HG03460 (cell line): ENCODE data around the gene CROCC2.

Experiments used
- ATAC-seq: cut with Tn5 transposase; IDR thresholded peaks from one replicate; pipeline ENCODE4 v1.9.1; 2021; ENCODE audit not compliant: unreplicated experiment

CROCC2 gene

DNA sequence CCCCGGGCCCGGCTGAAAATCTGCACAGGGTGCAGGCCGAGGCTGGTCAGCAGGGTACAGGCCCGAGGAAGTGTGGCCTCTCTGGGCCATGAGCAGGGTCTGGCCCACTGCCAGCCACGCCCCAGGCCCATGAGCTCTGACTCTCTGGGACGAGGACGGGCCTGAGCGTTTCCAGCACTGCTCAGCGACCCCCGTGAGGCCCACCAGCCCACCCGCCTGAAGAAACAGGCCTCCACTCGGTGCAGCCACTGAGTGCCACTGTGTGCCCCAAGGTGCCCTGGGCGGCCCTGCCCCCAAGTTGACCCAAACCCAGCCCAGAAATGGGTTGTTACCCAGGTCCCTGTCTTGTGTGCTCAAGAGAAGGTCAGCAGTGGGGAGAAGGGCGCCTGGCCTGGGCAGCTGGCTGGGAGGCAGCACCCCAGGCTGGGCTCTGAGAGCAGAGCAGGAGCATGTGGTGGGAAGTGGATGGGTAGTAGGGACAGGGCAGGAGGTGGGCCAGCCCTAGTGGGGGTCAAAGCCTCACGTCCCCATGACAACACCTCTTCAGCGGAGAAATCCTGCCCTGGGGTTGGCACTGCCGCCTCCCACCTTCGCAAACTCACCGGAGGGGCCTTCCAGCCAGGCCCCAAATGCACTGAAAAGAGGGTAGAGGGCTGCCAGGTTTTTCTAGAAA lies 90.2 kb downstream of the CROCC2 start:
- ATAC-seq = no peak

DNA sequence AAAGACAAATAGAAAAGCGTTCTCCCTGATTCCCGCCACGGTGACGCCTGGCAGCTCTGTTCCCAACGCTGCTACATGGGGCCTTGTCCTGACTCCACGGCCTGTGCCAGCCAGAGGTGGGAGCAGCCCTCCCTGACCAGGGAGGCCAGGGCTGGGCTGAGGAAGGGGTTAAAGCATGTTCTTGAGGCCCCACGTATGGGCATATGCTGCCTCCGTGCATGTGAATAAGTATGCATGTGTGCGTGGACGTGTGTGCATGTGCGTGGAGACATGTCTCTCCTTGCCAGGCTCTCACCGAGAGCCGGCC lies 90.7 kb downstream of the CROCC2 start:
- no peak for ATAC-seq

DNA sequence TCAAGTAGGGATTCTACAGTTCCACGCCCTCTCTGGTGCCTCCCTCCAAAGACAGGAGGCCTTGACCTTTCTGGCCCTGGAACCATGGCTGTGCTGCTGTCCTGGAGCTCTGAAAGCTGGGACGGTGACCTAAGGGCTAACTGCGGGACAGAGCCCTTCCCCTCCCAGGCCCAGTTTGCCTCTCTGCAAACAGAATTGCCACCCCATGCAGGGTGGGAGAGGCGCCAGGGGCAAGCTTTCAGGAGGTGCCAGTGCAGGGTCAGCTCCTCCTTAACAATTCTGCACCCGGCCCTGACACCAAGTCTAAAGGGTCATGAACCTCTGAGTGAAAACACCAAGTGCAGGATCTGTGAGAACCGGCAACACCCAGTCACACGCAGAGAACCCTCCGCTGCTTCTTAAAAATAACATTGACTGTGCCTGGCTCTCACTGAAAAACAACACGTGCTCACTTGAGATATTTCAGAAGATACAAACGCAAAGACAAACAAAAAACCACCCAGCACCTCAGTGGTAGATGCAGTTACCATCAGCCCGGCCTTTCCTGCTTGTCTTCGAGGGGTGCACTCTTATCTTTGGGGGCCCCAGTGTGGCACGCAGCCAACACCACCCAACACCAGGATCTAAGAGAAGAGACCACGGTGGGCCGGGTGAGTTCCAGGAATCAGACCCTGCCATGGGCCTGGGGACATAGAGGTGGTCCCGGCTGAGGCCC lies 91.2 kb downstream of the CROCC2 start:
- no peak for ATAC-seq

DNA sequence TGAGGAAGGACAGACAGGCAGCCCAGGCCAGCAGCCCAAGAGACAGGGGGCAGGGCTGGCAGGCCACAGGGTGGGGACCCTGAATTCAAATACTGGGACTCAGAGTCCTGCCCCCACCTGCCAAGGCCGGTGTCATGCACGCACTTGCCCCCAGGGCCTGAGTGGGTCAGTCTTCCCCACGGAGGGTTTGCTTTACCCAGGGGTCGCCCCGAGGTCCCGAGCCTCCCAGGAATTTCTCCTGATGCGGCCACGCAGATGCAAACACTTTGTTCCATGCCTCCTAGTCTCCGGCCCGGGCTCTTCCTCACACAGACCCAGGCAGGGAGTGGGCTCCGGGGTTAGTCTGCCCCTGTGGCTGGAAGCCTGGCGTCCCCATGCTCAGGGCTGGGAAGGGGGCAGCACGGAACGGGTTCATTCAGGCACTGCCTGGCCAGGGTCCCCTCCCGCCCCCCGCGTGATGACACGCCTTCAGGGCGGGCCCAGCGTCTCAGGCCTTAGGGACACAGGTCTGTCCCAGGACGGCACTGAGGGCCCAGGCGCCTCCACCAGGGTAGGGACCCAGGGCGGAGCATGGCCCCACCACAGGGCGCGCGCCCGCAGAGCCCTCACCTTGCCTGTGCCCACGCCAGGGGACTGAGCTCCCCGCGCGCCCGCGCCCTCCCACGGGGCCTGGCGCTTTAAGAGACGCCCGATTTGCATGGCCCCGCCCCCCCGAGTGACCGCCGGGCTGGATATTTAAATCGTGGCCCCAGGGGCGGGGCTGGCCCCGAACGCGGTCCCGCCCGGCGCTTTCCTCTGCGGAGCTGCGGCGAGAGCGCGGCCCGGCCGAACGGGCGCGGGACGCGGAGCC lies 91.9 kb downstream of the CROCC2 start, which contains the start of gene SNED1:
Gene SNED1 (plus strand): TSS at position 763 of the 850 bp plus-strand sequence. CDS start 220 bp downstream, outside the sequence.
- no peak for ATAC-seq

DNA sequence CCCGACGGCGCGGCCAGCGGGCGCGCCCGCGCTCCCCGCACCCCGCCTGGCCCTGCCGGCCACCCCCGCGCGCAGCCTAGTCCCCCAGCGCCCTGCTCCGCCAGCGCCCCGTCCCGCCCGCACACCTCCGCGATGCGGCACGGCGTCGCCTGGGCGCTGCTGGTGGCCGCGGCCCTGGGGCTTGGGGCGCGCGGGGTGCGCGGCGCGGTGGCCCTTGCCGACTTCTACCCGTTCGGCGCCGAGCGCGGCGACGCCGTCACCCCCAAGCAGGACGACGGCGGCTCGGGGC lies 92.5 kb downstream of the CROCC2 start:
- no peak for ATAC-seq

DNA sequence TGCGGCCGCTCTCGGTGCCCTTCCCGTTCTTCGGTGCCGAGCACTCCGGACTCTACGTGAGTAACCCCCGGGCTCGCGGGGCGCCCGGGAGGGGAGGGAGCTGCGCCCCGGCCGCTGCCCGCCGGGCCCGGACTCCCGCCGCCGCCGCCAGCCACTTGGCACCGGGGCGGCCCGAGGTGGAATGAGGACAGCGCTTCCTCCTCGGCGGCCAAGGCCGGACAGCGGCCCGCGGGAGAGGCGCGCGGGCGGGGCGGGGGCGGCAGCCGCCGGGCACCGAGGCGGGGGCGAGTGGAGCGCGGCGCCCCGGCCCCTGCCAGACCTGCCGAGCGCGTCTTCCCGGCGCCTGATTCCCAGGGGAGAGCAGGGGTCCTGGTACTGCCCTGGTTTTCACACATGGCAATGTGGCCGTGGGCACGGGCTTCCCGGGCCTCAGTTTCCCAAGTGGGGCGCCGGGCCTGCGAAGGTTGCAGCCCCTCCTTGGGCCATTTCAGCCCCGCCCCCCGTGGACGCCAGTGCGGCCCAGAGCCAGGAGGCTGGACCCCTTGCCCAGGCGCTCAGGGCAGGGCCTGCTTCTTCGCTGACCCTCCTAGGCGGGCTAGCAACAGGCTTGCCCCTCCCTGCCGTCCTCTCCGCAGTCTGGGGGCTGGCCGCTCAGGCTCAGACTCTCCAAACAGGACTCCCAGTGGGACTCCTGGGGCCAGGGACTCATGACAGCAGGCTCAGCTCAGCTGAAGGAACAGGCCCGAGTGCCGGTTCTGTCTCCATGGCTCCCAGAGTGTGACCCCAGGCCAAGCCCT lies 93.1 kb downstream of the CROCC2 start:
- ATAC-seq = no peak

DNA sequence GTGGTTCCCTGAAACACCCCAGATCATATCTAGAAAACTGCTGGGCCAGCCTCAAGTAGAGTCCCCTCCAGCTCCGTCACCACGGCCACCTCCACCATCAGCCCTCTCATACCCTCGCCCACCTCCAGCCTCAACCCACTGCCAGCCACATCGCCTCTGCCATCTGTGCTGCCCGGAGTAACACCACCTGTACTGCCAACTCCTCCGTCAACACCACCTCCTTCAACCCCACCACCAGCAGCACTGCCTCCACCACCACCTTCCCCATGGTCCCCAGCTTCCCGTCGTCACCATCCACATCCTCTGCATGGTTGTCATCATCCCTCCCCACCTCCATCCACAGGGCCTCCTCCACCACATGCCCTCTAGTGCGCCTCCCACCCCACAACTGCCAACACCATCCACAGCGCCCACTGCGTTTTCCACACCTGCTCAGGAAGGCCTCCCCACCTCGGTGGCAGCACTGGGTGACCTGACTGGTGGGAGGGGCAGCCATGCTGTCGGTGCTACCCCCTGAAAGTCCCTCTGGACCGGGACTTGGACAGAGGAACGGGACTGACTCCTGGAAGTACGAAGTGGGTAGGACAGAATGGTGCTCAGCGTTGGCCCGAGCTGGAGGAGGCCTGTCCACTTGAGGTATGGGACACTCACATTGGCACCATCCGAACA lies 93.9 kb downstream of the CROCC2 start:
- no peak for ATAC-seq

DNA sequence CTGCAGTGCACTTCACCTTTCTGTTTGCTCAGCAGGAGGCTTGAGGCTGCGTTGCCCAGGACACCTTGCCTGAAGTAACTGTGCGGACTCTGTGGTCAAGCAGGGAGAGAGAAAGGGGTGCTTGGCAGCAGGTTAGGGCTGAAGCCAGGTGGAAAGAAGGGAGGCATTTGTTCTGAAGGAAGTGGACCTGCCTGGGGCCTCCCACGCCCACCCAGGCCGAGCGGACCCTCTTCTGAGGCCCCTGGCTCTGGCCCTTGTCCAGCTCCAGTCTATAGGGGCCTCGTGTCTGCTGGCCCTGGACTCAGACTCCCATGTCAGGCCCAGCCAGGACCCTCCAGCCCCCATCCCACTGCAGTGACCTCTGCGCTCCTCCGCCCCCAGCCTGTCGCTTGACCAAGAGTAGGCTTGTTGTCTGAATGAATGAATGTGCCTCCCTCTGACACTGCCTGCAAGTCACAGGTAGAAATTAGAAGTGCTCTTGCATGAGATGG lies 94.7 kb downstream of the CROCC2 start:
- no peak for ATAC-seq

DNA sequence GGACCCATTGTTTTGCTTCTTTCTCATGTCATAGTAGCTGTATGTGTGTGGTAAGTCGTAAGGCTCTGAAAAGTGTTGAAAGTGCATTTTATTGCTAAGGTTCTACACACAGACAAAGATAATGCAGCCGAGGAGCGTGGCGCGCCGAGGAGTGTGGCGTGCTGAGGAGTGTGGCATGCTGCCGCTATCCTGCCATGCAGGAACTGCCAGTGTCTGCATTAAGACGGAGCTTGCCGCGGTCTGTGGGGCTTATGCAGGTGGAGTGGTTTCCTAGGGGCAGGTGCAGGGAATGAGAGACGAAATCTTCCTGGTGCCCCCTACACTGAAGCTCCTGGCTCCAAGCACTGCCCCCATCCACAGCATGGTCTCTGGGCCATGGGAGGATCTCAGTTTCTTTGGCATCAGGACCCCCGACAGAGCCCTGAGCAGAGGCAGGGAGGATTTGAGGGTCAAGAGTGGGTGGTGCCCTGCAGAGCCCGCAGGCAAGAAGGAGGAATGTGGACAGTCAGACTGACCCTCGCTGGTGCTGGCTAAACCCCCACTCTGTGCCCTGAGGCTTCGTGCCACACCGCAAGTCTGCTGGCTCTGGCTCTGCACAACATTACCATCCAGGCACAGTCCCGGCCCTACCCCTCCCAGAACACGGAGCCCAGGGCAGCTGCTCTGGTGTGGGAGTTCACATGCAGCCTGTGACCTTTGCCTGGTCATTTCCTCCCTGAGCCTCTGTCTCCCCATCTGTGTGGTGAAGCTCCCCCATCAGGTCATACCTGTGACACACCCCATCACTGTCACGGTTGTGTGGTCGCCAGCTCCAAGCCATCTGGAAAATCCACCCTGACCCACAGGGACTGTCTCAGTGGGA lies 95.5 kb downstream of the CROCC2 start:
- no peak for ATAC-seq

DNA sequence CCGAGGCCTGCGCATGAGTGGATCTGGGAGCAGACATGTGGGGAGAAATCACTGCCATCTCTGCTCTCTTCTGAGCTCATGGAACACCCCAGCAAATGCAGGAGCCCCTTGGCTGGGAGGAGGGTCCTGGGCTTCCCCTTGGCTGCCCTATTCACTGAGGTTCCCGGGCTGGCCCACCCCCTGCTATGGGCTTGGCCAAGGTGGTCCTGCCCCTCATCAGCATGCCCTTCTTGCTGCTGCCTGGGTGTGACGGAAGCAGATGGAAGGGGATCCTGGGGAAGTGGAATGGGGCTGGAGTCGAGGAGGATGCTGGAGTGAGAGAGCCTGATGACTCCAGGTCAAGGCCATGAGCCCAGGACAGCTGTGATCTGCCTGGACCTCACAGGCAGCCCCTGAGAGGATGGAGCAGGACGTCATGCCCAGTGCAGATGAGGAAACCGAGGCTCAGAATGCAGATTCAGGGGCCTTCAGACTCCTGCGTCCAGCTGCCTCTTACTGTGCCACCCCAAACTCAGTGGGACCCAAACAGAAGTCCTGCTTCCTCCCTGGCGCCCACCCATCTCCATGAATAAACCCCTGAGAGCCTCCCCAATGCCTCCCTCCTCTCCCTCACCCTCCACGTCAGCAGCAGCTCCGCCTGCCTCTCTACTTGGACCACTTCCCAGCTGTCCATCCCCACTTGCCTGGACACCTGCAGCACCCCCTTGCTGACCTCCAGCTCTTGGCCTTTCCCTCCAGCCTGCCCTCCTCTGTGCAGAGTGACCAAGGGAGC lies 96.3 kb downstream of the CROCC2 start:
- no peak for ATAC-seq

DNA sequence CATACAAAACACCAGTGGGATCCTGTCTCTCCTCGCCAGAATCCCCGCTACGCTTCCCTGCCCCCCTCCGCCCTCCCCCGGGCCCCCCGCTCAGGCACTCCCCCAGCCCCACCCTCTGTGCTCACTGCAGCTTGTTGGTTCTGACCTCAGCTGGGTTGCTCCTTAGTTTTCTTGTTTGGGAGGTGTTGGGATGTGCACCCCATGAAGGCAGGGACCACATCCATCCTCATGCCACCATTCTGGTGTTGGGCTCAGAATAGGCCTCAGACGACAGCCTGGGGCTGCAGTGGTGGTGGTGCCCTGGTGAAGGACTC lies 96.9 kb downstream of the CROCC2 start:
- no peak for ATAC-seq

DNA sequence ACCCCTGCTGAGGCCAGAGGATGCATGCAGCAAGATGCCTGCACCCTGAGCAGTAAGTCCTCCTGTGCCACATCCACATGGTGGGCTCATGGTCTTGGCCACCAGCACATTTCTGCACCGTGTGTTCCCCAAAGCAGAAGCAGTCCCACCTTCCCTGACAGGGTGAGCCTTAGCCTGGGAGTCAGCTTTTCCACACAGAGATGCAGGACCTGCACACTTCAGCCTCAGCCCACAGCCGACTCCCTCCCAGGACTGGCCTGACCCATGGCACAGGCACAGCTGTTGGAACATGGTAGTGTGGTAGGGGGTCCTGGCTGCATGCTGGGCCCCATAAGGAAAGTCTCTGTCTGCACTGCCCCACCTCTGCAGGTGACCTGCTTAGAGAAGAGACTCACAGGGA lies 97.2 kb downstream of the CROCC2 start:
- ATAC-seq = no peak

DNA sequence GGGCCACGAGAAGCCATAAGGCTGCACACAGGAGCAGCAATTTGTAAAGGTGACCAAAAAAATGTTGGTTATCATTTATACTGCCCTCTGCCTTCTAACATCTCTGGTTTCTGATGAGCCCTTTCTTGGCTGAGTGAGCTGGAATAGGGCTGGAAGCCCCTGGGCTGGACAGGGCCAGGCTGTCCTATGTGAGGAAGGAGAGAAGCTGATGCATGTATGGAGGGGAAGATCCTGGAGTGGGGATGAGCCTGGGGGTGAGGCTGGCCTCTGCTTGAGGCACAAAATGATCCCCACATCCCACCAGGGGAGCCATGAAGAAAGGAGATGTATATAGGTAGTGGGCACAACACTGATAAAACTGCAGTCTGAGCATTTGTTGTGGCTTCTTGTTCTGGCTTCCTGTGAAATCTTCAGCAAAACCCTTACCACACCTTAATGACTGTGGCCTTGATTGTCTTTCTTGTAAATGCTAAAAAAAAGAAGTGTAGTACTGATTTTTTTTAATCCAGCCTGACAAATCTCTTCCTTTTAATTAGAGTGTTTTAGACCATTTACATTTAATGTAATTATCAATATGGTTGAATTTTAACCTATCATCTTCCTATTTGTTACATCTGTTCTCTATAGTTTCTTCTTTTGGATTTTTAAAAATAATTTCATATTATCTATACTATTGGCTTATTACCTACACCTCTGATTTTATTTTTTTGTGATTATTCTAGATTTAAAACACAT lies 97.9 kb downstream of the CROCC2 start:
- ATAC-seq = no peak

DNA sequence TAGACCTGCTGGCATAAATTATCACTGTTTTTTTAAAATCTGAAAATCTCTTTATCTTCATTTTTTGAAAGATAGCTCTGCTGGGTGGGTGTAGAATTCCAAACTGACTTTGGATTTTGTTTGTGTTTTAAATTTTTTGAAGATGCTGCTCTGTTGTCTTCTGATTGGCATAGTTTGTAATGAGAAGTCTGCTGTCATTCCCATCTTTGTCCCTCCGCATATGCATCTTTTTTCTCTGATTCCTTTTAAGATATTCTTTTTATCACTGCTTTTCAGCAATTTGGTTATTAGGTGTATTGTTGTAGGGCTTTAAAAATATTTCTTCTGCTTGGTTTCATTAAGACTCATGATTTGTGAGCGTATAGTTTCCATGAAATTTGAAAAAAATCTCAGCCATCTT lies 99.4 kb downstream of the CROCC2 start:
- ATAC-seq = no peak

DNA sequence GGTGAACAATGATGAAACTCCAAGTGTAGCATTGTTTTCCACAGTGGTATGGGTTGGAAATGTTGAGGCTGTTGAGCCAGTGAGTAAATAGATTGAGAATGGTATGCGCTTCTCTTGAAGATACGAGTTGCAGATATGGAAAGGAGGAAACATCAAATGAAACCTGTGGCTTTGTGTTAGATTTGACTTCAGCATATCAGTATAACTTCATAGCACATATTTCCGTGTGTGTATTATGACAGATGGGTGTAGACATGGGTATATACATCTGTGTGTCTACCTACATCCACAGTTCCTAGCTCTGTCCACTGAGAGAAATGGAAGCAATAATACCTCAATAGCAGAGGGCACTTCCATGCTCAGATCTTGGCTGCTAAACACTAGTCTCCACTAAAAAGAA lies 100.3 kb downstream of the CROCC2 start:
- ATAC-seq = no peak

DNA sequence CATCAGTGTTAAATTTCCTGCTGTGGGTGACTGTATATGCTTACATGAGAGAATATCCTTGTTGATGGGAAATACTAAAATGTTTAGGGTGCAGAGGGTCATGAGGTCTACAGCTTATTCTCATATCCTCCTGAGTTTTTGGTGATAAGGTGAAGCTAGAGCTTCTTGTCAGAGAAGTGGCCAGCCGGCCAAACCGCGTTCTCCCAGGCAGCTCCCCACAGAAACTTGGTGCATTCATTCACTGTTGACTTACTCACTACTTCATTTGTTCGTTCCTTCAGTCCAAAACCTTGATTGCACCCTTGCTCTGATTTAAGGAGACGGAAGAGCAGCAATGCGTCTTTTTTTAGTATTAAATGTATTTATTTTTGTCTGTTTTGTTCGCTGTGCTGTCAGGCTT lies 101.0 kb downstream of the CROCC2 start:
- no peak for ATAC-seq

DNA sequence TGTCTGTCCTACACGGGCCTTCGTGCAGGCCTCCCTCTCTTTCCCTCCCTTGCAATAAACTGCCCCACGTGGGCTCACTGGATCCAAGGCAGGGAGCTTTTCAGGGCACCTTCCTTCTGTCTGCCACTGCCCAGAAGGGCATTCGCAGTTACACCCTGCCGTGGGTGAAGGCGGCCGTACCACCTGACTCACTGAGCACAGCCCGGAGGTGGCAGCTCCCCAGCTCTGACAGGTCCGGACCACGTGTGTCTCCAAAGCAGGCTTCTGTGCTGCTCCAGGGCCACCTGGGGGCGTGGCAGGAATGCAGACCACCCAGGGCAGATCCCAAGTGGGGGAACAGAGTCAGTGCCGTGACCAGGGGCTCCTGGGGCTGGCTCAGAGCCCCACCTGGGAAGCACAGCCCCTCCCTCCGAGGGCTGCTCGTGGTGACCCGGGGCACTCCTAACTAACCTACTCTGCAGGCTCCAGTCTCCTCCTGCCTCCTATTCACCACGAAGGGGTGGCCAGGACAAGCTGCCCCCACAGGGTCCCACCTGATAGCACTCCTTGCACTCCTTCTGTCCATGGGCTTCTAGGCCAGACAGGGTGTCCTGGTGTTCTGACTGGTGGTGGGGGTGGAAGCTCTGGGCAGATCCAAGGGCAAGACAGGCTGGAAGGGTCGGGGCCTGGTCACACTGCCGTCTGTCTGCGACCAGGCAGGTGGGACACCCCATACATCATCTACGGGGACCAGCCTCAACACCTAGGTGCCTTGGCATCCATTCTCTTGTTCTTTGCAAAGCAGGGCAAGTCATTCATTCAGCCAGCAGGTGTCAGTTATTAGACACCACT lies 102.0 kb downstream of the CROCC2 start:
- ATAC-seq = no peak

DNA sequence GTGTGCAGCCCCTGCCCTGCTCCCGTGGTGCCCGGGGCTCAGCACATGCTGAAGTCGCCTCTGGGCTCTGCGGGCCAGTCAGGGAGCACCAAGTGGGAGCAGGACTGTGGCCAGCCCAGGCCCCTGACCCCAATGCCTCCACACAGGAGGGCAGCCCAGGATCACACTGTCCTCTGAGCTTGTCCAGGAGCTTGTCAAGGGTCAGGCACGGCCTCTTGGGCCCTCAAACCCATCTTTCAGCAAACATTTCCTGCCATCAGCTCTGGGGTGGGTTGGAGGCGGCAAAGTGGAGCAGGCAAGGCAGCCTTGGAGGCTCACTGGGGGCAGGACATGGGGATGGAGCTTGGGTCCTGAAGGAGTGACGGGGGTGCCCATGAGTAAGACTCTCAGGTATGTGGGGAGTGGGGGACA lies 102.6 kb downstream of the CROCC2 start:
- ATAC-seq = no peak
